ENCODE measurements around the gene ZC3H12D.
"Not testable (repeated sequence)": the region's sequence is repeated elsewhere in the genome, so short reads cannot be mapped to it uniquely, and the experiment has no call there.

The ZC3H12D gene

GRCh38 chr6:149446791-149447376 lies 37.9 kb downstream of the ZC3H12D start:
- FAIRE-seq (no peak), DNase-seq (ENCODE audit: insufficient read length, low spot score) (no peak)
- TF ChIP-seq POLR2A (IDR thresholded peaks at IDR 0.05; ENCODE audit: low read depth, low read length), result no peak

- FAIRE-seq (no peak), DNase-seq (ENCODE audit: insufficient read length, low spot score) (no peak)
- TF ChIP-seq POLR2A (IDR thresholded peaks at IDR 0.05; ENCODE audit: low read depth, low read length), result no peak
Measured at GRCh38 chr6:149445573-149445972, 39.2 kb downstream of the ZC3H12D start.

GRCh38 chr6:149445095-149445466 lies 39.7 kb downstream of the ZC3H12D start:
- DNase-seq (ENCODE audit: insufficient read length, low spot score) (no peak), FAIRE-seq (no peak)
- no peak for TF ChIP-seq POLR2A (IDR thresholded peaks at IDR 0.05; ENCODE audit: low read depth, low read length)

GRCh38 chr6:149444360-149445094 lies 40.3 kb downstream of the ZC3H12D start:
- FAIRE-seq, result not testable (repeated sequence)

GRCh38 chr6:149443411-149444181 lies 41.2 kb downstream of the ZC3H12D start:
- no peak for DNase-seq (ENCODE audit: insufficient read length, low spot score)
- no peak for FAIRE-seq
- no peak for TF ChIP-seq POLR2A (IDR thresholded peaks at IDR 0.05; ENCODE audit: low read depth, low read length)

More at GRCh38 chr6:149444360-149445094, 40.3 kb downstream of the ZC3H12D start:
- not testable (repeated sequence) for DNase-seq (ENCODE audit: insufficient read length, low spot score)

- FAIRE-seq (no peak), DNase-seq (ENCODE audit: insufficient read length, low spot score) (no peak)
- TF ChIP-seq POLR2A (IDR thresholded peaks at IDR 0.05; ENCODE audit: low read depth, low read length), result no peak
Measured at GRCh38 chr6:149441740-149442139, 43.1 kb downstream of the ZC3H12D start.

GRCh38 chr6:149440735-149441671 lies 43.8 kb downstream of the ZC3H12D start:
- no peak for FAIRE-seq
- peak; percentile 57 for DNase-seq (ENCODE audit: insufficient read length, low spot score)

GRCh38 chr6:149439626-149440025 lies 45.2 kb downstream of the ZC3H12D start:
- FAIRE-seq, result no peak
- DNase-seq (ENCODE audit: insufficient read length, low spot score), result no peak
- TF ChIP-seq POLR2A (IDR thresholded peaks at IDR 0.05; ENCODE audit: low read depth, low read length), result no peak

More at GRCh38 chr6:149440735-149441671, 43.8 kb downstream of the ZC3H12D start:
- no peak for TF ChIP-seq POLR2A (IDR thresholded peaks at IDR 0.05; ENCODE audit: low read depth, low read length)

- DNase-seq (ENCODE audit: insufficient read length, low spot score), result no peak
- no peak for FAIRE-seq
- TF ChIP-seq POLR2A (IDR thresholded peaks at IDR 0.05; ENCODE audit: low read depth, low read length), result no peak
Measured at GRCh38 chr6:149438855-149439254, 46.0 kb downstream of the ZC3H12D start.

- FAIRE-seq (no peak), DNase-seq (ENCODE audit: insufficient read length, low spot score) (no peak)
- no peak for TF ChIP-seq POLR2A (IDR thresholded peaks at IDR 0.05; ENCODE audit: low read depth, low read length)
Measured at GRCh38 chr6:149437212-149437611, 47.6 kb downstream of the ZC3H12D start.

GRCh38 chr6:149436647-149437046 lies 48.2 kb downstream of the ZC3H12D start:
- FAIRE-seq, result no peak
- no peak for TF ChIP-seq POLR2A (IDR thresholded peaks at IDR 0.05; ENCODE audit: low read depth, low read length)
- DNase-seq (ENCODE audit: insufficient read length, low spot score), result no peak

GRCh38 chr6:149435919-149436586 lies 48.8 kb downstream of the ZC3H12D start:
- DNase-seq (ENCODE audit: insufficient read length, low spot score) (no peak), FAIRE-seq (no peak)
- no peak for TF ChIP-seq POLR2A (IDR thresholded peaks at IDR 0.05; ENCODE audit: low read depth, low read length)

GRCh38 chr6:149433881-149434280 lies 50.9 kb downstream of the ZC3H12D start:
- TF ChIP-seq POLR2A (IDR thresholded peaks at IDR 0.05; ENCODE audit: low read depth, low read length), result no peak
- FAIRE-seq (no peak), DNase-seq (ENCODE audit: insufficient read length, low spot score) (no peak)

Data from H54 (cell line).